ENCODE results near the gene PNLIPRP1.

DNA sequence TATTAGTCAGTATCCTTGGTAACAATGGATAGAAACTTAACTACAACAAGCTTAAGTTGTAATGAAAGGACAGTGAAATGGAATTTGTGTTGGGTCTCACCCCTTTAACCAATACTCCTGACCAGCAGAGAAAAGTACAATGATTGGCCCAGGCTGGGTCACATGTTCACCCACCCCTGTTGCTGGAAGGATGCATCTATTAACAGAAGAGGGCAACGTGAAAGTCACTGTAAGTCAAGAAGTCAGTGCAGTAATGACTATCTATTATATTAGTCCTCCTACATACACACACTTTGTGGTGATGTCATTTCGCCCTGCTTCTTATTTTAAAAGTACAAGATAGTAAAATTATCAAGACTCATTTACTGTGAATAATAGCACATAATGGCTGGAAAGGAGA, 46.2 kb downstream of the PNLIPRP1 start:
- TF ChIP-seq POLR2A (IDR thresholded peaks at IDR 0.05), result no peak
- TF ChIP-seq, protein P1, sequence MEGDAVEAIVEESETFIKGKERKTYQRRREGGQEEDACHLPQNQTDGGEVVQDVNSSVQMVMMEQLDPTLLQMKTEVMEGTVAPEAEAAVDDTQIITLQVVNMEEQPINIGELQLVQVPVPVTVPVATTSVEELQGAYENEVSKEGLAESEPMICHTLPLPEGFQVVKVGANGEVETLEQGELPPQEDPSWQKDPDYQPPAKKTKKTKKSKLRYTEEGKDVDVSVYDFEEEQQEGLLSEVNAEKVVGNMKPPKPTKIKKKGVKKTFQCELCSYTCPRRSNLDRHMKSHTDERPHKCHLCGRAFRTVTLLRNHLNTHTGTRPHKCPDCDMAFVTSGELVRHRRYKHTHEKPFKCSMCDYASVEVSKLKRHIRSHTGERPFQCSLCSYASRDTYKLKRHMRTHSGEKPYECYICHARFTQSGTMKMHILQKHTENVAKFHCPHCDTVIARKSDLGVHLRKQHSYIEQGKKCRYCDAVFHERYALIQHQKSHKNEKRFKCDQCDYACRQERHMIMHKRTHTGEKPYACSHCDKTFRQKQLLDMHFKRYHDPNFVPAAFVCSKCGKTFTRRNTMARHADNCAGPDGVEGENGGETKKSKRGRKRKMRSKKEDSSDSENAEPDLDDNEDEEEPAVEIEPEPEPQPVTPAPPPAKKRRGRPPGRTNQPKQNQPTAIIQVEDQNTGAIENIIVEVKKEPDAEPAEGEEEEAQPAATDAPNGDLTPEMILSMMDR (IDR thresholded peaks at IDR 0.05), result no peak

Measured in sigmoid colon (tissue), 3 donors.